ENCODE results near the gene LEMD3.
"Not testable (repeated sequence)": the region's sequence is repeated elsewhere in the genome, so short reads cannot be mapped to it uniquely, and the experiment has no call there.

Gene LEMD3

DNA sequence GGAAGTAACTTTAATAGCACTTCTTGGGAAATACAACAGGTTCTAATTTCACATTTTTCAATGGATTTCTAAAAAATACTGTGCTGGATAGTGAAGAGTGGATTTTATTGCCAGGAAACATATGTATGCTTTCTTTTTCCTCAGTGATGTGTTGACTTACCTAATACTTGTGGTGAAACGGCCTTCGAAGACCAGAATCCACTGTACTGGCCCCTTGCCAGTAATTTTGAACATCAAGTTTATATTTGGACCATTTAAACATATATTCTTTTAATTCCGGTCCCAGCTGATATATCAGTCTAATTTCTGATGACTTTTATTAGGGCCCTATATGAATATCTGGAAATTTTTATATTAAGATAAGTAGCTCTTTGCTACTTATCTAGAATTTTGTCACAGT is 110.9 kb downstream of the LEMD3 start:
- no peak for DNase-seq

DNA sequence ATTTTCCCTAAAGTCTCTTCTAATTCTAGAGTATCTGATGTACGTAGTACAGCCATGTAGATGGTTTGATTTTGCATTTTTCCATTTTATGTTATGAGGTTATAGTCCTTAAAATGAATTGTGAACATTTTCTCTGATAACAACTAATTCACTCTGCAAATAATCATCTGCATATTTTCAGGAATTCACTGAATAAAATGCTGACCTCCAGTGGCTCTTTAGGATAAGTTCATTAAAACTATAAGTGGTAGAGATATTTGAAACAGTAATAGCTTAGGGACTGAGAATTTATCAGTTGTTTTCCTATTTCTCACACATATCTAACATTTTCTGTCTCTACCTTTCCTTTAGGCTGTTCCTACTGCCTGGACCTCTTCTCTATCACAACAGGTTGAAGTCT is 113.5 kb downstream of the LEMD3 start:
- DNase-seq = no peak

DNA sequence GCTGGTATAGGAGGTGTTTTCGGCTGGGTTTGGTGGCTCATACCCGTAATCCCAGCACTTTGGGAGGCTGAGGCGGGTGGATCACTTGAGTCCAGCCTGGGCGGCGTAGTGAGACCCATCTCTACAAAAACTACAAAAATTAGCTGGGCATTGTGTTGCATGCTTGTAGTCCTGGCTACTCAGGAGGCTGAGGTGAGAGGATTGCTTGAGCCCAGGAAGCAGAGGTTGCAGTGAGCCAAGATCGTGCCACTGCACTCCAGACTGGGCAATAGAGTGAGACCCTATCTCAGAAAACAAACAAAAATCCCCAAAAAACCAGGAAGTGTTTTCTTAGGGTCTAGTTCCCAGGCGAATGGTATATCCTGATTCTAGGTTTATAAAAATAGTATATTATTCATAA is 116.1 kb downstream of the LEMD3 start:
- not testable (repeated sequence) for DNase-seq

DNA sequence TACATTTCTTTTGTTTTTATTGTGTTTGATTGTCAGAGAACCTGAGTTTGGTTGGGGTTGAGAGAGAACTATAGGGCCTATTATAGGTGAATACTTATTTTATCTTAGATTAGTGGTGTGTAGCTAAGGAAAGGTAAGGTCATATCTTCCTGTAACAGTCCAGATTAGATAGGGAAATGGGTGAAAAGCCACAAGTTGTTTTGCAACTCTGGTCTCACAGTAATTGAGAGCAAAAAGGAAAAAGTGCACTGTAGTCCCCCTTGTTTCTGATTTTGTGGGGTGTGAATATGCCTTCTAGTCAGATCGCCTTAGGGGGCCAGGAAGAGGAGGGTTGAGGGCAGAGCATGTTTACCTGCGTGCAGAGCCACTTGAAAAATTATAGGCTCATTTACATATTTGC is 118.0 kb downstream of the LEMD3 start:
- DNase-seq = no peak

DNA sequence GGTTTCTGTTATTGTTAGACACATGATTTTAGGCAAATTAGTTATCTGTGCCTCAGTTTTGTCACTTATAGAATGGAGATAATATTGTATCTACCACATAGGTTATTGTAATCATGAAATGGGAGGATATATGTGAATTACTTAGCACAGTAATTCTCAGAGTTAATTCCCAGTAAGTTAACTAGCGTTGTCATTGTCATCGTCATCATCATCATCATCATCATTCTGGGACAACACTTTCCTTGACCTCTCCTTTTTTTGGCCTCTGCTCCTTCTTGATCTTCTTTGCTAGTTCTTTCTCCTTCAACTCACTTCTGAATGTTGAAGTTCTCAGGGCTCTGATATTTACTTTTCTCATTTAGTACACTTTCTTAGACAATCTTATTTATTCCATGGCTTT is 122.9 kb downstream of the LEMD3 start:
- DNase-seq = no peak

DNA sequence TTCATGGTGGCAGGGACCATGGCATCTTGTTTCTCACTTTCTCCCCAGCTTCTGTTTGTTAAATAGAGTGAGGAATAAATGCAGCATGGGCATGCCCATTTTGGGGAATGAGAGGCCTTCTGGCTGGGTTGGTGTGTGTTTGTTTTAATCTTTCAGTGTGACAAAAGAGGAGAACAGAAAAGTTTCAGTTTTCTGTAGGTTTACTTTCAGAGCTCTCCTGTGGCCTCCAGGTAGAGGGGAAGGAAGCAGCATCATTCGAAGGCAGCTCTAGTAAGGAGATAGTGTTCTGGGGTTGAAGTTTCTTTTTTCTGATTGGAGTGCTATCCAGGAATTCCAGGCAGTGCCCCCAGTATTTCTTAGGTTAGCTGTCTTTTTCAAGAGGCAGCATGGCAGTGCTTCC is 124.4 kb downstream of the LEMD3 start:
- DNase-seq = no peak

DNA sequence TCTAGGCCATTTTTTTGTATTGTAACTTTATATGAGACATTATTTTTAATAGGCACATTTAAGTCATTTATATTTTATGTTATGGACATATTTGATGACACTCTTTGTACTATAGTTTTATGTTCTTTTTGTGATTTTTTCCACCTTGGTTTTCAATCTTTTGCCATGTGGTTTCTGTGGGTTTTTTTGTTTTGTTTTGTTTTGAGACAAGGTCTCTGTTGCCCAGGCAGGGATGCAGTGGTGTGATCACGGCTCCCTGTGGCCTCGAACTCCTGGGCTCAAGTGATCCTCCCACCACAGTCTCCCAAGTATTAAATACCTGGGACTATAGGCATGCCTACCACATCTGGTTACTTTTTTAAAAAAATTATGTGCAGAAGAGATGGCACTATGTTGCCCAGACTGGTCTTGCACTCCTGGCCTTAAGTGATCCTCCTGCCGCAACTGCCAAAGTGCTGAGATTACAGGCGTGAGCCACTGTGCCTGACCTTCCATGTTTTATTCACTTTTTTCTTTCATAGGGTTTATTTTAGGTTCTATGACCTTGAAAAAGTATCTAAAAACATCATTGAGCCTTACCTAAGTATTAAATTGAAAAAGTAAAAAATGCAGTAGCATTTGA is 125.4 kb downstream of the LEMD3 start:
- no peak for DNase-seq

DNA sequence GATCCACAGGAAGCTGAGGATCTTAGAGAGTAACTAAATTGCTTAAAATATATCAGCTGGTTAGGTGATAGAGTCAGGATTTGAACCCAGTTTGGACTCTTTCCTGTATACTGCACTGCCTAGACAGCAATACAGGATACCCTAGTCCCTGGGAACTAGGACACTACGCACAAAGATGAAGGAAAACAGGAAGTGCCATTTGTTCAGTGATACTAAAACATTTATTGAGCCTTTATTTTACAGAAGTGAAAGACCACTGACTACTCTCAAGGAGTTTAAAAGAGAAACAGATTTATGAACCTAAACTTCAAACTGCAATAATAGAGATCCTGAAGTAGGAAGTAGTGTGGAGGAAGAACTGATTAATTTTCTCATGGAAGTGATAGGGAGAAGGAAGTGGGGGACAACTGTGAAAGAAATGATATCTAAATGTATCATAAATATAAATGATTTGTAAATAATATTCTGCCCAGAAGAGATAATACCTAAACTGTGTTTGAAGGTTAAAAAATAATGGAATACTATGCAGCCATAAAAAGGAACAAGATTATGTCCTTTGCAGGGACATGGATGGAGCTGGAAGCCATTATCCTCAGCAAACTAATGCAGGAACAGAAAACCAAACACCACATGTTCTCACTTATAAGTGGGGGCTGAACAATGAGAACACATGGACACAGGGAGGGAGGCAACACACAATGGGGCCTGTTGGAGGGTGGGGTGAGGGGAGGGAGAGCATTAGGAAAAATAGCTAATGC is 127.3 kb downstream of the LEMD3 start:
- DNase-seq = no peak
